ENCODE results near the gene MSRB1. TPM values are rescaled to one million over a fixed set of nuclear protein-coding genes. Genes with fewer than 3 reads are reported as not detected.

MSRB1 gene
- total RNA-seq, 1 donor from 2014 or later: 14.1 TPM

DNA sequence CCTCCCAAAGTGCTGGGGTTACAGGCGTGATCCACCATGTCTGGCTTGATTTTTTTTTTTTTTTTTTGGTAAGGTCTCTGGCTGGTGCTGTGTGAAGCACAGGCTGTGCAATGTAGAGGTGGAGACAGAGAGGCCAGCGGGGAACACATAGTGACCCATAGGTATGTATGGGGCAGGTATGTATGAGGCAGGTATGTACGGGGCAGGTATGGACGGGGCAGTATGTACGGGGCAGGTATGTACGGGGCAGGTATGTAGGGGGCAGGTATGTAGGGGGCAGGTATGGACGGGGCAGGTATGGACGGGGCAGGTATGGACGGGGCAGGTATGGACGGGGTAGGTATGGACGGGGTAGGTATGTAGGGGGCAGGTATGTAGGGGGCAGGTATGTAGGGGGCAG is 6.5 kb upstream of the MSRB1 start:
- Mint-ChIP-seq H3K27ac (no peak overlapping the region), H3K4me1 (no peaks in the 10 kb centered on the region), H3K4me3 (no peak overlapping the region), H3K27me3 (ENCODE audit: low read depth) (no peaks in the 10 kb centered on the region), H3K36me3 (no peaks in the 10 kb centered on the region), H3K9me3 (no peaks in the 10 kb centered on the region)
- no peak for DNase-seq (ENCODE audit: low spot score in 2 of 2, unreplicated experiment in 2 of 2)
- TF ChIP-seq, protein P1, sequence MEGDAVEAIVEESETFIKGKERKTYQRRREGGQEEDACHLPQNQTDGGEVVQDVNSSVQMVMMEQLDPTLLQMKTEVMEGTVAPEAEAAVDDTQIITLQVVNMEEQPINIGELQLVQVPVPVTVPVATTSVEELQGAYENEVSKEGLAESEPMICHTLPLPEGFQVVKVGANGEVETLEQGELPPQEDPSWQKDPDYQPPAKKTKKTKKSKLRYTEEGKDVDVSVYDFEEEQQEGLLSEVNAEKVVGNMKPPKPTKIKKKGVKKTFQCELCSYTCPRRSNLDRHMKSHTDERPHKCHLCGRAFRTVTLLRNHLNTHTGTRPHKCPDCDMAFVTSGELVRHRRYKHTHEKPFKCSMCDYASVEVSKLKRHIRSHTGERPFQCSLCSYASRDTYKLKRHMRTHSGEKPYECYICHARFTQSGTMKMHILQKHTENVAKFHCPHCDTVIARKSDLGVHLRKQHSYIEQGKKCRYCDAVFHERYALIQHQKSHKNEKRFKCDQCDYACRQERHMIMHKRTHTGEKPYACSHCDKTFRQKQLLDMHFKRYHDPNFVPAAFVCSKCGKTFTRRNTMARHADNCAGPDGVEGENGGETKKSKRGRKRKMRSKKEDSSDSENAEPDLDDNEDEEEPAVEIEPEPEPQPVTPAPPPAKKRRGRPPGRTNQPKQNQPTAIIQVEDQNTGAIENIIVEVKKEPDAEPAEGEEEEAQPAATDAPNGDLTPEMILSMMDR (IDR thresholded peaks at IDR 0.05; ENCODE audit: unreplicated experiment): no peak

DNA sequence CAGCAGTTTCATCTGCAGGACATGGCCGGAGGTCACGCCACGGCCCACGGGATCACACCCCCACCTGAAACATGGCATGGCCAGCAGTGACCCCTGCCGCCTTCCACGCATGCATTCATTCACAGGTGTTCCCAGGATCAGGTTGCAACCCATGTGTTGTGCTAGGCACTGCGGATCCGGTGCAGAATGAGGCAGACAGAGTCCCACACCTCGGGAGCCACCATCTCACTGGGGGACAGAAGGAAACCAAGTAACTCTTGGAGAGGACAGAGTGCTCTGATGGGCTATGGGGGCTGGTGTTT is 4.3 kb upstream of the MSRB1 start:
- Mint-ChIP-seq H3K27me3 (ENCODE audit: low read depth) (no peaks in the 10 kb centered on the region), H3K27ac (no peak overlapping the region), H3K4me3 (no peak overlapping the region), H3K9me3 (no peaks in the 10 kb centered on the region), H3K4me1 (peaks cover 6% of the 10 kb centered on the region), H3K36me3 (no peaks in the 10 kb centered on the region)
- DNase-seq (ENCODE audit: low spot score in 2 of 2, unreplicated experiment in 2 of 2): no peak
- TF ChIP-seq, protein P1 (IDR thresholded peaks at IDR 0.05; ENCODE audit: unreplicated experiment): no peak

DNA sequence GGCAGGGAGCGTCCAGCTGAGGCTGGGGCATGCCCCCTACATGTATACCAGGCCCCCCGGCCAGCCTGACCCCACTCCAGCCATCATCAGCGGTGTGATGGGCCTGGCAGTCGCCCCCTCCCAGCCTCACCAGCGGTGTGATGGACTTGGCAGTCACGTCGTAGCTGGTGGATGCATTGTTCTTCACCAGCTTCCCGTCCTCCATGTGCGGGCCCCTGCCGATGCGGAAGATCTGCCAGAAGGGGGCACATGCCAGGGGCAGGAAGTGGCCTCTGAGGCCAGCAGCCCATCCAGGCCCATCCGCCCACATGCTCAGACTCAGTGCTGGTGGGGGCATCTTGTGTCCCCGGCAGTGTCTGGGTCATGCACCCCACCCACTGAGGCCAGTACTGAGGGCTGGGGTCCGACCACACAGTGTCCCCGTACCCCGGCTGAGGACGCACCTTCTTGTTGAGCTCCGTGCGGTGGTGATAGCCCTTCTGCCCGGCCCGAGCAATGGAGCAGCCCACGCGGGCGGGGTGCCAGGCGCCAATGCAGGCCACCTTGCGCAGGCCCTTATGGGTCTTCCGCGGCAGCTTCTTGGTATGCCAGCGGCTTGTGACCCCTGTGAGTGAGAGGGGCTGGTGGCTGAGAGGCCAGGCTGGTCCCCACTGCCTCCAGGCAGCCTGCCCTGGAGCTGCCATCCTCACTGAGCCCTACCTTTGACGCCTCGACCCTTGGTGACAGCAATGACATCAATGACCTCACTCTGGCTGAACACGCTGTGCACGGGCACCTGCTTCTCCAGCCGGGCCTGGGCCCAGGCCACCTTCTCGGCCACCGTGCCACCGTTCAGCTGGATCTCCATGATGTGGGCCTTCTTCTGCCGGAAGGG is 3.7 kb upstream of the MSRB1 start:
- peaks cover 10% of the 10 kb centered on the region for H3K4me1 Mint-ChIP-seq
- no peak for DNase-seq (ENCODE audit: low spot score in 2 of 2, unreplicated experiment in 2 of 2)
- H3K27me3 Mint-ChIP-seq (ENCODE audit: low read depth): no peaks in the 10 kb centered on the region
- H3K9me3 Mint-ChIP-seq: no peaks in the 10 kb centered on the region
- H3K4me3 Mint-ChIP-seq: no peak overlapping the region
- TF ChIP-seq, protein P1 (IDR thresholded peaks at IDR 0.05; ENCODE audit: unreplicated experiment): no peak
- H3K36me3 Mint-ChIP-seq: no peaks in the 10 kb centered on the region
- no peak overlapping the region for H3K27ac Mint-ChIP-seq

DNA sequence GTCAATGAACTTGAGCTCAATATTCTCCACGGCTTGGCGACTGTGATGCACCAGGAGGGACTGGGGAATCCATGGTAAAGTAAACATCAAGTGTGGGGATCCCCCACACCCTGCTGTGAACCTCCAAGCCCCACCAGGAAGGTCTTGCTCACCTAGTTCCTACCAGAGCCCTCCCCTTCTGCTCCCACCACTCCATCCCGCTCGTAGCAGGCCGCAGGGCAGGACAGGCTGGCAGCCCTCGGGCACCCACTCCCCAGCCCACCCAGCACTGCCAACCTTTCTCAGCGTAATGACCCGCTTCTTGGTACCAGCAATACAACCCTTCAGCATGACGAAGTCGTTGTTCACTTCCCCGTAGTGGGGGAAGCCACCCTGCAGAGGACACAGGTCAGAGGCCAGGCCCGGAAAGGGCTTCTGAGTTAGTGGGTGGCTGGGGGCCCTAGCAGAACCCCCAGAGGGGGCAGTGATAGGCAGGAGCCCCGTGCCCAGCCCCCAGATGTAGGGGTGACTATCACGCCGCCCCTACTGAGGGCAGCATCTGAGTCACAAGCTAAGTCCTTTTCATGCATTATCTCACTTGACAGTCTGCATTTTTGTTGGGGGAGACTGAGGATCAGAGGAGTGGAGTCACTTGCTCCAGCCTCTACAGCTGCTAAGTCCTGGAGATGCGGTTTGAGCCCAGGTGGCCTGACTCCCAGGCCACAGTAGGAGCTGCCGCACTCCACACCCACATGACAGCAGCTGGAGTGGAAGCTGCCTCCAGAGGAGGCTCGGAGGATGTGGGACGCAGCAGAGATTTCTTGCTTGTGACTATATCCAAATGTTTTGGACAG is 2.8 kb upstream of the MSRB1 start:
- Mint-ChIP-seq H3K4me3 (no peak overlapping the region), H3K27me3 (ENCODE audit: low read depth) (no peaks in the 10 kb centered on the region), H3K9me3 (no peaks in the 10 kb centered on the region), H3K27ac (no peak overlapping the region), H3K36me3 (no peaks in the 10 kb centered on the region), H3K4me1 (peaks cover 10% of the 10 kb centered on the region)
- DNase-seq (ENCODE audit: low spot score in 2 of 2, unreplicated experiment in 2 of 2): no peak
- TF ChIP-seq, protein P1 (IDR thresholded peaks at IDR 0.05; ENCODE audit: unreplicated experiment): no peak

DNA sequence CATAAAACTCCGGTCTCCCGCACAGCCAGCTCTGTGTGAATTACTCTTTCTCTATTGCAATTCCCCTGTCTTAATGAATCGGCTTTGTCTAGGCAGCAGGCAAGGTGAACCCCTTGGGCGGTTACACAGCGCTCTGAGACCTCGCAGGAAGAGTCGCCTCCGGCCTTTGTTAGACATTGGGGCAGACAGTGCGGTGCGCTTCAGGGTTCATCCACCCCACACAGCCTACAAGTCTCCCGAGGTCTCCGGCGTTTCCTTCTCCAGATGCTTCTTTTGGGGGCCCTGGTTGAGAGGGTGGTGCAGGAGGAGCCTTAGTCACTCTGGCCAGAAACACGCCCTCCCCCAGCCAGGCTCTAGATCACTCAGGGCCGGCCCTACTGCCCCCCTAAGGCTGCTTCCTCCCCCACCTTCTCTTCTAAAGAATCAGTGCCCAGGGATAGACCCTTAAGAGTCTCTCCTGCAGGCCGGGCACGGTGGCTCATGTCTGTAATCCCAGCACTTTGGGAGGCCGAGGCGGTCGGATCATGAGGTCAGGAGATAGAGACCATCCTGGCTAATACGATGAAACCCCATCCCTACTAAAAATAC is 1.7 kb upstream of the MSRB1 start:
- H3K4me3 Mint-ChIP-seq: no peak overlapping the region
- H3K4me1 Mint-ChIP-seq: peaks cover 10% of the 10 kb centered on the region
- H3K36me3 Mint-ChIP-seq: no peaks in the 10 kb centered on the region
- H3K9me3 Mint-ChIP-seq: no peaks in the 10 kb centered on the region
- no peak for DNase-seq (ENCODE audit: low spot score in 2 of 2, unreplicated experiment in 2 of 2)
- no peak overlapping the region for H3K27ac Mint-ChIP-seq
- H3K27me3 Mint-ChIP-seq (ENCODE audit: low read depth): no peaks in the 10 kb centered on the region
- TF ChIP-seq, protein P1 (IDR thresholded peaks at IDR 0.05; ENCODE audit: unreplicated experiment): no peak

Measured in mesothelial cell of epicardium (in vitro differentiated cells).